Keratinocyte (primary cell): ENCODE data around the gene NTMT1. TPM values are rescaled to one million over a fixed set of nuclear protein-coding genes. Genes with fewer than 3 reads are reported as not detected.

Experiments
- DNase-seq: peaks from one replicate; pipeline ENCODE4 v3.0.0-alpha.2; 2011; ENCODE audit warnings: low read depth, missing footprints, low spot score
- FAIRE-seq: peaks from 2 replicates; lab custom pipeline; 2011; peaks lifted over from hg19 to GRCh38; lab: Jason Lieb, UNC
- H2AFZ ChIP-seq: 2 replicates; pipeline ENCODE4 v1.6.0; 2012; ENCODE audit warnings: low read length, control low read depth, inconsistent platforms; ENCODE audit not compliant: control insufficient read depth
- H3K27ac ChIP-seq: 2 replicates; pipeline ENCODE4 v1.5.1; 2011; ENCODE audit warnings: low read length; ENCODE audit not compliant: control insufficient read depth, insufficient read depth
- H3K27me3 ChIP-seq: 3 replicates; pipeline ENCODE4 v1.6.0; 2011; ENCODE audit warnings: low read length; ENCODE audit not compliant: control insufficient read depth, insufficient read depth; ENCODE audit errors: extremely low read depth
- H3K36me3 ChIP-seq, 2 experiments: 2 replicates in 1 of 2; 3 replicates in 1 of 2; pipeline ENCODE4 v1.5.1; 2011; ENCODE audit warnings: low read length in 2 of 2, mild to moderate bottlenecking in 1 of 2; ENCODE audit not compliant: control insufficient read depth in 2 of 2, insufficient read depth in 2 of 2; ENCODE audit errors: extremely low read depth in 1 of 2
- H3K4me1 ChIP-seq: 3 replicates; pipeline ENCODE4 v1.5.1; 2011; ENCODE audit warnings: low read length; ENCODE audit not compliant: control insufficient read depth, insufficient read depth; ENCODE audit errors: extremely low read depth
- H3K4me2 ChIP-seq: 3 replicates; pipeline ENCODE4 v1.6.0; 2011; ENCODE audit warnings: low read depth, low read length; ENCODE audit not compliant: control insufficient read depth, insufficient read depth; ENCODE audit errors: extremely low read depth
- H3K4me3 ChIP-seq, 3 experiments: fragments of 200-600 bp in 1 of 3; sonication (generic) in 1 of 3; 2 replicates in 2 of 3; 3 replicates in 1 of 3; pipeline ENCODE4 v1.5.1; 2011 to 2016; ENCODE audit warnings: low read length in 3 of 3, mild to moderate bottlenecking in 3 of 3, control low read depth in 2 of 3, inconsistent platforms in 1 of 3, low read depth in 1 of 3, mixed read lengths in 1 of 3, mixed run types in 1 of 3, moderate library complexity in 1 of 3; ENCODE audit not compliant: control insufficient read depth in 2 of 3, insufficient read depth in 2 of 3; ENCODE audit errors: extremely low read depth in 1 of 3
- H3K79me2 ChIP-seq: 2 replicates; pipeline ENCODE4 v1.6.0; 2012; ENCODE audit warnings: low read length; ENCODE audit not compliant: control insufficient read depth, insufficient read depth
- H3K9ac ChIP-seq: 3 replicates; pipeline ENCODE4 v1.6.0; 2011; ENCODE audit warnings: low read length; ENCODE audit not compliant: control insufficient read depth, insufficient read depth; ENCODE audit errors: extremely low read depth
- H3K9me1 ChIP-seq: 3 replicates; pipeline ENCODE4 v1.6.0; 2011; ENCODE audit warnings: low read length; ENCODE audit not compliant: control insufficient read depth, insufficient read depth; ENCODE audit errors: extremely low read depth
- H3K9me3 ChIP-seq: 2 replicates; pipeline ENCODE4 v1.5.1; 2012; ENCODE audit warnings: low read depth, low read length; ENCODE audit not compliant: control insufficient read depth
- H4K20me1 ChIP-seq: 3 replicates; pipeline ENCODE4 v1.6.0; 2011; ENCODE audit warnings: low read length; ENCODE audit not compliant: control insufficient read depth, insufficient read depth; ENCODE audit errors: extremely low read depth
- EZH2 ChIP-seq: IDR thresholded peaks from one replicate; pipeline ENCODE4 v1.6.1; 2012; ENCODE audit warnings: inconsistent platforms, mild to moderate bottlenecking, low read length, moderate library complexity
- dilution Hi-C: fragments of 300-500 bp; cut with MboI; formaldehyde crosslinking; loops from one replicate; pipeline ENCODE4 v1.7.0; 2020; ENCODE audit warnings: low sequenced_read_pairs; ENCODE audit not compliant: extremely low pct_ligation_motif_present
- polyA plus RNA-seq, 5 experiments: library from polyadenylated mRNA; depleted of rRNA in 3 of 5; stranded (reverse) in 3 of 5; stranded (forward) in 1 of 5; unstranded in 1 of 5; fragments of >200 nt; gene quantifications; 1 replicate in 1 of 5; 2 replicates in 3 of 5; 3 replicates in 1 of 5; pipeline versions ENCODE4 v1.2.1 to v1.2.3, GENCODE V29; 2011 to 2012; ENCODE audit warnings: missing spikeins in 2 of 5, low read depth in 1 of 5, low replicate concordance in 1 of 5
- TF ChIP-seq, protein P1 (sequence below), 3 experiments: IDR thresholded peaks in 1 of 3; conservative IDR thresholded peaks in 1 of 3; optimal IDR thresholded peaks in 1 of 3; 2 replicates in 2 of 3; 3 replicates in 1 of 3; pipeline versions ENCODE3 to v1.5.1; 2011; ENCODE audit warnings: low read length in 3 of 3, mild to moderate bottlenecking in 3 of 3, moderate library complexity in 2 of 3, control low read depth in 1 of 3, inconsistent platforms in 1 of 3; ENCODE audit not compliant: insufficient read depth in 2 of 3; ENCODE audit errors: extremely low read depth in 1 of 3

Gene NTMT1
- polyA plus RNA-seq, 1 donor (not counting 4 experiments of a cell fraction or from before 2014, with no cell fraction given), result 50.2 TPM

DNA sequence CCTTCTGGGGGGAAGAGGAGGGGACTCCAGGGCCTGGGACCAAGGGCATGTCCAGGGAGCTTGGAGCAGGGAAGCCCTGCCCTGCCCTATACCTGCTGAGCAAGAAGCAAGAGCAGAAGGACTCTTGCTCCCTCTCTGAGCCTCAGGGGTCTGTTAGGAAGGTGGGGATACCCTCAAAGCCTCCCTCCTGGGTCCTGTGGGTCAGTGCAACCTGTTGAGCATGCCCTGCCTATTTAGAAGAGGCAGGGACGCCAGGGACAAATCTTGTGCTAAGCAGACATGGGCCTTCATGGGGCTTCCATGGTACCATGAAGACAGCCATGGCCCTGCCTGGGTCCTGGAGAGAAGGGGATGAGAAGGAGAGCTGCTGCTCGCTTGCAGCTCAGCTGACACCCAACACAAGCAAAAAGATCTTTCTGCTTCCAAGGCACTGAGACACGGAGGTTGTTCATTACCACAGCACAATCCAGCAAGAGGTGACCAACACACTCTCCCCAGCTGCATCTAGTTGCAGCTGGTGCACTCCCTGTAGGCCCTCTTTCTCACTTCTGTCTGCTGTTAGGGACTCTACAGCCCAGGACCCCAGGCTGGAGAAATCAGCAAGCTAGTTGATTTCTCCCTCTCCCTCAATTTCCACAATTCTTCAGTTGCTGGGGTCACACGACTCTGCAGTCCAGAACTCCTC lies 44.3 kb upstream of the NTMT1 start:
- Histone ChIP-seq H3K9me1 (no peaks in the 10 kb centered on the region), H3K36me3 (no peaks in the 10 kb centered on the region), H3K27me3 (no peaks in the 10 kb centered on the region), H3K79me2 (no peaks in the 10 kb centered on the region), H3K9ac (no peak overlapping the region), H2AFZ (no peak overlapping the region), H3K4me2 (no peak overlapping the region), H3K4me1 (no peaks in the 10 kb centered on the region), H3K4me3 (no peak overlapping the region), H3K9me3 (no peaks in the 10 kb centered on the region), H4K20me1 (no peaks in the 10 kb centered on the region), H3K27ac (no peak overlapping the region)
- no peak for FAIRE-seq
- dilution Hi-C loops, result no loop called here
- DNase-seq, result no peak
- no peak for TF ChIP-seq EZH2
- TF ChIP-seq, protein P1, sequence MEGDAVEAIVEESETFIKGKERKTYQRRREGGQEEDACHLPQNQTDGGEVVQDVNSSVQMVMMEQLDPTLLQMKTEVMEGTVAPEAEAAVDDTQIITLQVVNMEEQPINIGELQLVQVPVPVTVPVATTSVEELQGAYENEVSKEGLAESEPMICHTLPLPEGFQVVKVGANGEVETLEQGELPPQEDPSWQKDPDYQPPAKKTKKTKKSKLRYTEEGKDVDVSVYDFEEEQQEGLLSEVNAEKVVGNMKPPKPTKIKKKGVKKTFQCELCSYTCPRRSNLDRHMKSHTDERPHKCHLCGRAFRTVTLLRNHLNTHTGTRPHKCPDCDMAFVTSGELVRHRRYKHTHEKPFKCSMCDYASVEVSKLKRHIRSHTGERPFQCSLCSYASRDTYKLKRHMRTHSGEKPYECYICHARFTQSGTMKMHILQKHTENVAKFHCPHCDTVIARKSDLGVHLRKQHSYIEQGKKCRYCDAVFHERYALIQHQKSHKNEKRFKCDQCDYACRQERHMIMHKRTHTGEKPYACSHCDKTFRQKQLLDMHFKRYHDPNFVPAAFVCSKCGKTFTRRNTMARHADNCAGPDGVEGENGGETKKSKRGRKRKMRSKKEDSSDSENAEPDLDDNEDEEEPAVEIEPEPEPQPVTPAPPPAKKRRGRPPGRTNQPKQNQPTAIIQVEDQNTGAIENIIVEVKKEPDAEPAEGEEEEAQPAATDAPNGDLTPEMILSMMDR (optimal IDR thresholded peaks at IDR 0.05 in 1 of 3, IDR thresholded peaks at IDR 0.05 in 1 of 3, conservative IDR thresholded peaks at IDR 0.05 in 1 of 3; ENCODE audit: extremely low read depth in 1 of 3, insufficient read depth in 2 of 3, low read length in 3 of 3), result no peak

DNA sequence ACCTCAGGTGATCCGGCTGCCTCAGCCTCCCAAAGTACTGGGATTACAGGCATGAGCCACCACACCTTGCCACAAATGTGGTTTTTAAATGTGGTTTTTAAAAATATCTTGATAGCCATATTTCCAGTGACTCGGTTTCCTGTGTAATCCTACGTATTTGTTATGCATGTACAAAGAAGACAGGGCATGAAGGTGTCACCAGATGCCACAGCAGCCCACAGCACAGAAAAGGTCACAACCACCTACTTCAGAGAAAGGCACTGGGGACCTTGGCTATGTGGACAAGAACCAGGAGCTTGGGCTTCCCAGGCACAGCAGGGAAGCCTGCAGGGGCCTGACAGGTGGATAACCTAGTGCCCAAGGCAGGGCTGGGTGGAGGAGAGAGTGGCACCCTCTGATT lies 43.1 kb upstream of the NTMT1 start:
- no peak overlapping the region for H3K4me3 ChIP-seq
- no peaks in the 10 kb centered on the region for H3K79me2 ChIP-seq
- no peak overlapping the region for H3K9ac ChIP-seq
- TF ChIP-seq, protein P1 (optimal IDR thresholded peaks at IDR 0.05 in 1 of 3, IDR thresholded peaks at IDR 0.05 in 1 of 3, conservative IDR thresholded peaks at IDR 0.05 in 1 of 3; ENCODE audit: extremely low read depth in 1 of 3, insufficient read depth in 2 of 3, low read length in 3 of 3), result no peak
- no peak for TF ChIP-seq EZH2
- H2AFZ ChIP-seq, result no peak overlapping the region
- H3K36me3 ChIP-seq, result no peaks in the 10 kb centered on the region
- no peaks in the 10 kb centered on the region for H3K9me3 ChIP-seq
- no peaks in the 10 kb centered on the region for H4K20me1 ChIP-seq
- FAIRE-seq (no peak), DNase-seq (no peak)
- no peaks in the 10 kb centered on the region for H3K4me1 ChIP-seq
- no peaks in the 10 kb centered on the region for H3K9me1 ChIP-seq
- H3K4me2 ChIP-seq, result no peak overlapping the region
- H3K27ac ChIP-seq, result no peak overlapping the region
- no peaks in the 10 kb centered on the region for H3K27me3 ChIP-seq
- dilution Hi-C loops, result no loop called here
